ENCODE measurements around the gene CXXC5. TPM values are rescaled to one million over a fixed set of nuclear protein-coding genes. Genes with fewer than 3 reads are reported as not detected.
"Not testable (repeated sequence)": the region's sequence is repeated elsewhere in the genome, so short reads cannot be mapped to it uniquely, and the experiment has no call there.

Gene CXXC5
- total RNA-seq, 2 donors from 2014 or later: 57.9 to 59.5 TPM

DNA sequence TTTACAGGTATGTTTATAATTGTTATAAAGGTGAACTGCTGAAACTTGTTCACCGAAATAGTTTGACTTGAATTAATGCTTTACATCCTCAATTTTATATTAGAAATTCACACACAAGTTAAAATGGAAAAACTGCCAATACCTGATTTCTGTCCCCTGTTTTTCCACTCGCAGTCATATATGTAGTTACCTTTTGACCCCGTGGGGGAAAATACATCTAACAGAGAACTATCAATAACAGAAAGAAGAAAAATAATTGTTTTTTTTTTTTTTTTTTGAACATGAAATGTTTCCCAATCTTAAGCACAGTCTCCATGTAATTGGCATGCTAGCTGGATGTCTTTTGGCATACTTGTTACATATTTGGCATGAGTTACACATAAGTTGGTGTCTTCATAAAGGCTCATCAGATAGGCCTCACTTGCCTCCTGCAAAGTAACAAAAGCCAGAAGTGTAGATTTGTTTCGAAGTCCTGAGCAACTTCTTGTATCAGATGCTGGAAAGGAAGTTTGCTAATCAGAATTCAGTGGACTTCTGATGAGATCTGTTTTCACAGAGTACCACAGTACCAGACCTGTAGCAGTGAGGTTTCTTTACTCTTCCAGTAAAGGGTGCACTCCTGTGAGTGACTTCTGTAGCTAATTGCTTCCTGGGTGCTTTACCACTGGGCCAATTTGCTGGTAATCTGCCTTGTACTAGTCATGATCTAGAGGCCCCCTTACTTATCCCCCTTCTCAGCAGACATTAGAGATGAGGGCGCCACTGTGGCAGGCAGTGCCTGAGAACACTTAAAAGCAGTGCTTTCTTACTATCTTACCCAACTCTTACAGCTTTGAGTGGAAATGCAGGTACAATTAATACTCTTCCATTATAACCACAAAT, 36.2 kb upstream of the CXXC5 start:
- peaks cover 15% of the 10 kb centered on the region for H3K36me3 ChIP-seq

DNA sequence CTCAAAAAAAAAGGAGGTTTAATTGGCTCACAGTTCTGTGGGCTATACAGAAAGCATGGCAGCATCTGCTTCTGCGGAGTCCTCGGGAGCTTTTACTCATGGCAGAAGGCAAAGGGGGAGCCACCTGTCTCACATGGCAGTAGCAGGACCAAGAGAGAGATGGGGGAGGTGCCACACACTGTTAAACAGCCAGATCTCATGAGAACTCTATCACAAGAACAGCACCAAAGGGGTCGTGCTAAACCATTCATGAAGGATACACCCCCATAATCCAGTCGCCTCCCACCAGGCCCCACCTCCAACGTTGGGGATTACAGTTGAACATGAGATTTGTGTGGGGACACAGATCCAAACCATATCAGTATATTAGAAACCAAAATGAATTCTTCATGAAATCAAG, 28.3 kb upstream of the CXXC5 start:
- Histone ChIP-seq H3K36me3 (peaks cover 57% of the 10 kb centered on the region), H3K27me3 (no peaks in the 10 kb centered on the region), H3K27ac (no peak overlapping the region), H3K4me1 (no peaks in the 10 kb centered on the region), H3K9me3 (no peaks in the 10 kb centered on the region), H3K4me3 (no peak overlapping the region)
- TF ChIP-seq, protein P1, sequence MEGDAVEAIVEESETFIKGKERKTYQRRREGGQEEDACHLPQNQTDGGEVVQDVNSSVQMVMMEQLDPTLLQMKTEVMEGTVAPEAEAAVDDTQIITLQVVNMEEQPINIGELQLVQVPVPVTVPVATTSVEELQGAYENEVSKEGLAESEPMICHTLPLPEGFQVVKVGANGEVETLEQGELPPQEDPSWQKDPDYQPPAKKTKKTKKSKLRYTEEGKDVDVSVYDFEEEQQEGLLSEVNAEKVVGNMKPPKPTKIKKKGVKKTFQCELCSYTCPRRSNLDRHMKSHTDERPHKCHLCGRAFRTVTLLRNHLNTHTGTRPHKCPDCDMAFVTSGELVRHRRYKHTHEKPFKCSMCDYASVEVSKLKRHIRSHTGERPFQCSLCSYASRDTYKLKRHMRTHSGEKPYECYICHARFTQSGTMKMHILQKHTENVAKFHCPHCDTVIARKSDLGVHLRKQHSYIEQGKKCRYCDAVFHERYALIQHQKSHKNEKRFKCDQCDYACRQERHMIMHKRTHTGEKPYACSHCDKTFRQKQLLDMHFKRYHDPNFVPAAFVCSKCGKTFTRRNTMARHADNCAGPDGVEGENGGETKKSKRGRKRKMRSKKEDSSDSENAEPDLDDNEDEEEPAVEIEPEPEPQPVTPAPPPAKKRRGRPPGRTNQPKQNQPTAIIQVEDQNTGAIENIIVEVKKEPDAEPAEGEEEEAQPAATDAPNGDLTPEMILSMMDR (IDR thresholded peaks at IDR 0.05): no peak
- DNase-seq (ENCODE audit: low spot score): no peak

More for the DNA sequence above, 36.2 kb upstream of the CXXC5 start:
- Histone ChIP-seq H3K27ac (no peak overlapping the region), H3K4me3 (no peak overlapping the region), H3K27me3 (no peaks in the 10 kb centered on the region), H3K9me3 (no peaks in the 10 kb centered on the region), H3K4me1 (peaks cover 0 to 14% of the 10 kb centered on the region in 2 donors)
- TF ChIP-seq, protein P1 (IDR thresholded peaks at IDR 0.05): no peak
- no peak for DNase-seq (ENCODE audit: low spot score)

DNA sequence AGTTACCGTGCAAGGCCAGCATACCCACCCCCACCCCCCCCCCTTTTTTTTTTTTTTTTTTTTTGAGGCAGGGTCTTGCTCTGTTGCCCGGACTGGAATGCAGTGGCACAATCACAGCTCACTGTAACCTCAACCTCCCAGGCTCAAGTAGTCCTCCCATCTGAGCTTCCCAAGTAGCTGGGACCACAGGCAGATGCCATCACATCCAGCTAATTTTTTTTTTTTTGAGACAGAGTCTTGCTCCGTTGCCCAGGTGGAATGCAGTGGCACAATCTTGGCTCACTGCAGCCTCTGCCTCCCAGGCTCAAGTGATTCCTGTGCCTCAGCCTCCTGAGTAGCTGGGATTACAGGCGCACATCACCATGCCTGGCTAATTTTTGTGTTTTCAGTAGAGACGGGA, 22.8 kb upstream of the CXXC5 start:
- not testable (repeated sequence) for H3K27ac ChIP-seq, H3K27me3 ChIP-seq, H3K4me3 ChIP-seq, H3K9me3 ChIP-seq, H3K4me1 ChIP-seq
- peaks cover 60% of the 10 kb centered on the region for H3K36me3 ChIP-seq
- DNase-seq (ENCODE audit: low spot score): peak; percentile 21

DNA sequence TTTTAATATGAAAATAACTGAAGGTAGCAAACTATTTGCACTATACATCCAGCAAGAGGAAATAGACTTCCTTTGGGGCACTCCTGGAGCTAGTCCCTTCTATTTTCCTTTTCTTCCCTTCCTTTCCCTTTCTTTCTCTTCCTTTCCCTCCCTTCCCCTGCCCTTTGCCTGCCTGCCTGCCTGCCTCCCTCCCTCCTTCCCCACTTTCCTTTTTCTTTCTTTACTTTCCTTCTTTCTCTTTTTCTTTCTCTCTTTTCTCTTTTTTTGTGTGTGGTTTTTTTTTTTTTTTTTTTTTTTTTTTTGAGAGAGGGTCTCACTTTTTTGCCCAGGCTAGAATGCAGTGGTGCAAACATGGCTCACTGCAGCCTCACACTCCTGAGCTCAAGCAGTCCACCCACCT, 17.3 kb upstream of the CXXC5 start:
- Histone ChIP-seq H3K4me3 (no peak overlapping the region), H3K27ac (no peak overlapping the region), H3K27me3 (no peaks in the 10 kb centered on the region), H3K4me1 (peaks cover 0 to 12% of the 10 kb centered on the region in 2 donors), H3K9me3 (no peaks in the 10 kb centered on the region), H3K36me3 (peaks cover 23% of the 10 kb centered on the region)
- DNase-seq (ENCODE audit: low spot score): no peak
- TF ChIP-seq, protein P1 (IDR thresholded peaks at IDR 0.05): no peak

DNA sequence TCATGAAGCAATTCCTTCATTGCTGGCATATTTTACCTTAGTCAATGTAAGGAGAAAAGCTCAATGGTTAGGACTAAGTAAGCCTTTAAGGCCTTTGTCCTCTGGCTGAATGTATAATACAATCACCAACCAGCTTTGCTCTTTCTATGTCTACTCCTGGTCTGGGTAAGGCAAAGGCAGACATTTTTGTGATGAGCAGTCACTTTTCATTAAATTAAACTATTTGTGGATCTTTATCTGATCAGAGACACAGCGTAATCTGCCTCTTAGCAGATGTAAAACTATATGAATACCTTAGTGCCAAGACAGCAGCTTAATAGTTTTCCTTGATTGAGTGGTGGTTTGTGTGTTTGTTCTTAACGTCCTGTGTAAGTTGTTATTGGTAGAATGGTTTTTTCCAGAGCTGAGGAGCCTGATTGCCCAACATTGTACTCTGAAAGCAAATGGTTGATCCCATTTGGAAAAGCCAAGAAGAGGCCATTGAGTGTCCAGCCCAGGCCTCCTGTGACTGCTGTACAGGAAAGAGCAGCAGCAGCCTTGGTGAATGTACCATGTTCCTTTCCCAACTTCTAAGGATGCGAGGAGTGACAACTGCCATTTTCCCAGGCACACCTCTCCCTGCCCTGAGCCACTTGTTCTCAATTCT, 16.5 kb upstream of the CXXC5 start:
- peak; percentile 55 for DNase-seq (ENCODE audit: low spot score)
- H3K4me3 ChIP-seq: no peak overlapping the region
- TF ChIP-seq, protein P1 (IDR thresholded peaks at IDR 0.05): no peak
- no peaks in the 10 kb centered on the region for H3K9me3 ChIP-seq
- peaks cover 17% of the 10 kb centered on the region for H3K36me3 ChIP-seq
- no peak overlapping the region for H3K27ac ChIP-seq
- H3K27me3 ChIP-seq: no peaks in the 10 kb centered on the region
- peaks cover 0 to 20% of the 10 kb centered on the region in 2 donors for H3K4me1 ChIP-seq

DNA sequence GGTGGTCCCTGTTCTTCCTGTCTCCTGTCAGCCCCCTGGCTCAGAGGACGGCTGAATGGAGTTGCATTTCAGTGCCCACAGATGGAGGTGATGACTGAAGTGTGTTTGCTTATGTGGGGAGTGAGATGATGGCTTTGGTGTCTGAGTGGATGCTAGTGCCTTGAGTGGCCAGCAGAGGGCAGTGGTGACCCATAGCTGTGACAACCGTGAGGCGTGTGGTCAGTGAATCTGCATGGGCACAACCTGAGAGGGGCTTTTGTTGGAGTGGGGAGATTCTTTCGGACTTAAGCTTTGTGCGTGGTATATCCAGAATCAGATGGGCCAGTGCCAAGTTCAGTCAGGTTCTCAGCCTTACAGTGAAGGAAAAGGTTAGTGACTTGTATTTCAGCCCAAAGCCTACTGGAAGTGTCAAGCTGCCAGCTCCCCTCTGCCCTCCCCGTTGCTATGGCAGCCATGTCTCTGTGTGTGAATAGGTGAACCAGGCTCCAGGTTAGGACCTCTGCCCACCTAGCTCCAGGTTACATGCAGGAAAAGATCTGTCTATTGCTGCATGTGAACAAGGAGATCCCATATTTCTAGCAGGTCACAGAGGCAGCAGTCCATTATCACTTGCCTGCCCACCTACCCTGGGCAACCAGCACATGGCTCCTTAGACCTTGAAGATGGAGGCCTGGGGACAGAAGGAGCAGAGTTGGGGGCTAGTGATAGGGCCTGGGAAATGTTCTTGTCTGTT, 14.7 kb upstream of the CXXC5 start:
- H3K27ac ChIP-seq: no peak overlapping the region
- TF ChIP-seq, protein P1 (IDR thresholded peaks at IDR 0.05): peak; percentile 96 to 98
- no peaks in the 10 kb centered on the region for H3K9me3 ChIP-seq
- H3K27me3 ChIP-seq: no peaks in the 10 kb centered on the region
- no peaks in the 10 kb centered on the region for H3K36me3 ChIP-seq
- no peak overlapping the region for H3K4me3 ChIP-seq
- H3K4me1 ChIP-seq: peaks cover 0 to 36% of the 10 kb centered on the region in 2 donors
- DNase-seq (ENCODE audit: low spot score): peak; percentile 74

Data from right atrium auricular region (tissue), 2 donors.